Measurements from ENCODE around the gene TRIM58.

GRCh38 chr1:247845011-247845692 lies 11.8 kb upstream of the TRIM58 start:
- TF ChIP-seq EP300 (IDR thresholded peaks at IDR 0.05) (no peak), POLR2A (IDR thresholded peaks at IDR 0.05) (no peak)
- TF ChIP-seq, protein P1, sequence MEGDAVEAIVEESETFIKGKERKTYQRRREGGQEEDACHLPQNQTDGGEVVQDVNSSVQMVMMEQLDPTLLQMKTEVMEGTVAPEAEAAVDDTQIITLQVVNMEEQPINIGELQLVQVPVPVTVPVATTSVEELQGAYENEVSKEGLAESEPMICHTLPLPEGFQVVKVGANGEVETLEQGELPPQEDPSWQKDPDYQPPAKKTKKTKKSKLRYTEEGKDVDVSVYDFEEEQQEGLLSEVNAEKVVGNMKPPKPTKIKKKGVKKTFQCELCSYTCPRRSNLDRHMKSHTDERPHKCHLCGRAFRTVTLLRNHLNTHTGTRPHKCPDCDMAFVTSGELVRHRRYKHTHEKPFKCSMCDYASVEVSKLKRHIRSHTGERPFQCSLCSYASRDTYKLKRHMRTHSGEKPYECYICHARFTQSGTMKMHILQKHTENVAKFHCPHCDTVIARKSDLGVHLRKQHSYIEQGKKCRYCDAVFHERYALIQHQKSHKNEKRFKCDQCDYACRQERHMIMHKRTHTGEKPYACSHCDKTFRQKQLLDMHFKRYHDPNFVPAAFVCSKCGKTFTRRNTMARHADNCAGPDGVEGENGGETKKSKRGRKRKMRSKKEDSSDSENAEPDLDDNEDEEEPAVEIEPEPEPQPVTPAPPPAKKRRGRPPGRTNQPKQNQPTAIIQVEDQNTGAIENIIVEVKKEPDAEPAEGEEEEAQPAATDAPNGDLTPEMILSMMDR (IDR thresholded peaks at IDR 0.05): no peak
